Fibroblast of skin of abdomen (primary cell): ENCODE results near the gene EVX1. TPM values are rescaled to one million over a fixed set of nuclear protein-coding genes. Genes with fewer than 3 reads are reported as not detected.

Experiments
- DNase-seq: peaks from one replicate; pipeline ENCODE4 v3.0.0-alpha.2; 2013
- polyA plus RNA-seq, 2 experiments: library from polyadenylated mRNA; unstranded; fragments of 120-200 nt; gene quantifications; one replicate each; pipeline ENCODE4 v1.2.1, GENCODE V29; 2013; ENCODE audit not compliant: insufficient read length in 2 of 2

Gene EVX1
- not detected for polyA plus RNA-seq (2013, experiment 1 of 2; ENCODE audit: insufficient read length)
- polyA plus RNA-seq (2013, experiment 2 of 2; ENCODE audit: insufficient read length) = not detected

DNA sequence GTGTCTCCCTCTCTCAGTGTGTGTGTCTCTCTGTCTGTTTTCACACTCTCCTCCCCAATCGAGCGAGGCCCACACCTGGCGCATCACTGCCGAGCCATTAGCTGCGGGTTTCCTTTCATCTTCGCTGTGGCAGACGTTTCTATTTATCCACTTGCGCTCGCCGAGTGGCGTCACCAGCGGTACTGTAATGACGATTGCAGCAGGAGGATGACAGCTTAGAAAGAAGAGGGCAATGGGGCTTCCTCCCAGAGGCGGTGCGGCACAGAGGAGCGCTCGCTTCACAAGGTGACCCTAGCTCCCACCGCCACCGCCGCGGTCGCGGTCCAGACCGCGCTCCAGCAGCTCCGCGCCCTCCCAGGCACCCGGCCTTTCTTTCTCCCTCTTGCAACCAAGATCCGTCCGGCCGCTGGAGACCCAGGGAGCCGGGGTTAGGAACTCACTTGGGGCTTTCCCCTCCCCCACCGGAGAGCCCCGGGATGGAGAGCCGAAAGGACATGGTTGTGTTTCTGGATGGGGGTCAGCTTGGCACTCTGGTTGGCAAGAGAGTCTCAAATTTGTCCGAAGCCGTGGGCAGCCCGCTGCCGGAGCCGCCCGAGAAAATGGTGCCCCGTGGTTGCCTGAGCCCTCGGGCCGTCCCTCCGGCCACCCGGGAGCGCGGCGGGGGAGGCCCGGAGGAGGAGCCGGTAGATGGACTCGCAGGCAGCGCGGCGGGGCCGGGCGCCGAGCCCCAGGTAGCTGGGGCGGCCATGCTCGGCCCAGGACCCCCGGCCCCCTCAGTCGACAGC lies at the start of gene EVX1:
Gene EVX1 (plus strand): TSS at position 248 of the 785 bp plus-strand sequence. CDS start 229 bp downstream, at position 477.
- DNase-seq = no peak

GRCh38 chr7:27193335-27194001 lies 49.1 kb upstream of the EVX1 start:
- no peak for DNase-seq

DNA sequence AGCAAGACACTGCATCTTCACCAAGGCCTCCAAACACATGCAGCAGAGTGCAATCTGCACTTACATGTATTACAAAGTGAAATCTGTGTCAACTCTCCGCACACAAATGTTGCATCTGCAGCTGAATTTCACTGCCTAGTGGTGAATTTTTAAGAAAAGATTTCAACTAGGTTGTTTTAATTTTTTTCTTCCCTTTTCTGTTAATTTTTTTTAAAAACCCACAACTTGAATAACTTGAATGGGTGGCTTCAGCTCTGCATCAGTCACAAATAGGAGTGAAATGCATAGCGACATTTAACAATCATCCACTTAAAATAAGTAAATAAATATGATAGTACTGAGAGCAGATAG lies 48.6 kb upstream of the EVX1 start:
- DNase-seq = no peak

DNA sequence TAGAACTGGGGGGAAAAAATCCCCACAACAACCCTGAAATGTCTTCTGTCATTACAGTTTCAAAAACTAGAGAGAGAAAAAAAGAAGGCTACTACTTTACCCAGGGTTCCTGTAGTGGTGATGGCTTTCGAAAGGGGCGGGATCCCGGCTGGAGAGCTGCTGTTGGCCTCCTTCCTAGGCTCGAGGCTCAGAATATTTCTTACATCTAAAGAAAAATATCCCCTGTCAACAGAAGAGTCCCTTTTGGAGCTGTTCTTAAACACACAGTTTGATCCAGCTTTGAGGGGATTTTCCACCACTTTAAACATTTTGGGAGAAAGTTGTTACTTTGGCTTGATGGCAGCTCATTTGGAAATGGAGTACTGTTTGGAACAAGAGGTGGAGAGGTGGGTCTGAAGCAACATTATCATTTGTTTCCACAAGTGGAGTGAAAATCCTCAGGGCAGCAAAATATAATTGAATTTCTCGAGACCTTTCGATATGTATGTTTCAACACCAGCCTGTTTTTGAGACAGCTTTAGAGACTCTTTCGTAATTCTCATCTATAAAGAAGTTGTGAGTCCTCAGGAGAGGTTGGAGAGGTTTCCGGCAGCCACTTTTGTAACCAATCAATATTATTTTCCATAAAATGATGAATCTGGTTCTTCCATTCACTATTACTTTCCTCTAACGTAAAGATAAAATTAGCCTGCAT lies 47.8 kb upstream of the EVX1 start:
- no peak for DNase-seq

- peak; percentile 50 for DNase-seq
Observed at GRCh38 chr7:27196287-27196767, 46.3 kb upstream of the EVX1 start.

- DNase-seq = no peak
Observed at GRCh38 chr7:27197137-27198042, 45.2 kb upstream of the EVX1 start.

DNA sequence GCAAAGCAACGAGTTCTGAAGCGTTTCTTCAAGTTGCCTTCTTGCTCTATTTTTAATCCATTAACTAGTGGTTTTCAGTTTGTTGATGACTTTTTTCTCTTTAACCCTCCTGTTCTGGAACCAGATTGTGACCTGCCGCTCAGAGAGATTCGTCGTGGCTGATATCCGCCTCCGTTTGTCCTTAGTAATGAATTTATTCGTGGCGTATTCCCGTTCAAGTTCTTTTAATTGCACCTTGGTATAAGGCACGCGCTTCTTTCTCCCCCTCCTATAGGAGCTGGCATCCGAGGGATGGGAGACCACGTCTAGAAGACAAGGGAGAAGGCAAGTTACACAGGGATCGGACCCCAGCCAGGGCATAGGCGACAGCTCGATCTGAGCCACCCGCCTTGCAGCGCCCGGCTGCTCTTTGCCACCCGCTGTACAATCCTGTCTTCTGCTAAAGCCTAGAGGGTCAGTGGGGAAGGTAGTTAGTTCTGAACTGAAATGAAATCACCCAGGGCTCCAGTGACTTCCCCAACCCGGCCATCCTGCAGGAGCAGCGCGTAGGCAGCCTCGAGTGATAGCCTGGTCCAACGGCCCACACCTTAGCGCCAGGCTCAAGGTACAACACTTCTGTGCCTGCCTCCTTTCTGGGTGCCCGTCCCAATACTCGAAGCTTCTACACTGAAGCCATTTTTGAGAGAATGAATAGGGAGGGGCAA lies 44.3 kb upstream of the EVX1 start:
- no peak for DNase-seq

DNA sequence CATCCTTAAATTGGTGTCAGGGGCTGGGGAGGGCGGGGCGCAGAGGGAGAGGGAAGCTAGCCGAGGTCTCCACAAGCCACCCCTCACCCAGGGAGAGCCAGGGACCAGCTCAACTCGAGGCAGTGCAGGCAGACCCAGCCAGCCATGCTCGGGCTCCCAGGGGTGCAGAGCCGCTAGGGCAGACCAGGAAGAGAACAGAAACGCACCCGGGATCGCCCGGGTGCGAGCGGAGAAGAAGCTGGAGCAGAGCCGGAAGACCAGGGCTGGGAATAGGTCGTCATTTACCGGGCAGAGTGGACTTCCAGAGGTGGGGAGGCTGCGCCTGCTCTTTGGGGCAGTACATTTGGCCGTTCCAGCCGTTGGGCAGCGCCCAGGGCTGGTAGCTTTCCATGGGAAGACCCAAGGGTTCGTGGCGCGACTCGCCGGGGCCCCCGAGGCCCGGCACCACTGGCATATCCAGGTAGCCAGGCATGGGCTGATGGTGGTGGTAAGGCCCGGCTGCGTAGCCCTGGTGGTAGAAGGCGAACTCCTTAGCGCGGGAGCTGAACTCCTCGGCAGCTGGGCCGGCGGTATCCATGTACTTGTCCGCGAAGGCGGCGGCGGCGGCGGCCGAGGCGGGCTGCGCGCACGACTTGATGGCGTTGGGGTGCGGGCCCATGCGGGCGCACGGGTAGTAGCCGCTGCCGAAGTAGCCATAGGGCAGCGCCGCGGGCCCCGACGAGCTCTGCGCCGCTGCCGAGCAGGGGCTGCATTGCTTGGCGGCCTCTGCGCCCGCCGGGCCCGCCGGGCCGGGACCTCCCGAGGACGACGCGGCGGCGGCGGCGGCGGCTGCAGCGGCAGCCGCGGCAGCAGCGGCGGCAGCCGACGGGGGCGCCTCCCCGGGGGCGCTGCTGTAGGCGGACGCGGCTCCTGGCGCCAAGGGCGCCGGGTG lies 43.5 kb upstream of the EVX1 start:
- DNase-seq = no peak

DNA sequence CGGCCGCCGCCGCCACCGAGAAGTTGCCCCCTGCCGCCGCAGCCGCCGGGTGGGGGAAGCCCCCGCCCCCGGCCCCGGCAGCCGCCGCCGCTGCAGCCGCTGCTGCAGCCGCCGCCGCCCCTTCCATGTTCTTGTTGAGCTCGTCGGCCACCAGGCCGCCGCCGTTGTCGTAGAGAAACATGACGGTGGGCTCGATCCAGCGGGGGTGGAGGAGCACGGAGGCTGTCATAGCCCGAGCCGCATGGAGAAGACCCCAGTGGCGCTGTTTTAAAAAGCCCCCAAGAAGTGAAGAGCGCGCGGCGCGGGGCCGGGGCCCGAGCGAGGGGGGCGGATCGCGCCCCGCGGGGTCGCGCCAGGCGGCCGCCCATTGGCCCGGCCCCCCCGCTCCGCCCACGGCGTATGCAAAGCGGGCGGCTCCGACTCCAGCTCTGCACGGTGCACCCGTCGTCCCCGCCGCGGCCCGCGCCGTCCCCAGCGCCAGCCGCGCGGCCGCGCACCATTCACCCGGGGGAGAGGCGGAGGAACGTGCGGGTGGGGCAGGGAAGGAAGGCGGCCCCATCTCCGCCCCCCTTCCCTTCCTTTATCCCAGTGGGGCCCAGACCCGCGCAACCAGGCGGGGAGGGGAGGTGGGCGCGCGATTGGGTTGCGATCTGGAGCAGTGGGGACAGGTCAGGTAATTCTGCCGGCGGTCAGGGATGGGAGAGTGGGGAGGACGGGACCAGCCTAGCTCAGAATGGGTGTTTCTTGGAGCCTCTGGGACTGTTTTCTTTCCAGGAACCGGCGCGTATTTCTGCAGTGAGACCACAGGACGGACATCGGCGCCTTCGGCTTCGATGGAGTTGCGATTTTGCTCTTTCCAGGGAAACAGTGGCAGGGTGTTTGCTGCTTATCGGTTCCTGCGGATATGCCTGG lies 42.5 kb upstream of the EVX1 start, which contains the start of gene HOXA13:
Gene HOXA13 (minus strand): TSS at position 243 of the 912 bp plus-strand sequence. CDS start 14 bp downstream, at position 229.
- no peak for DNase-seq

GRCh38 chr7:27200761-27201579 lies 41.6 kb upstream of the EVX1 start:
- DNase-seq = no peak

DNA sequence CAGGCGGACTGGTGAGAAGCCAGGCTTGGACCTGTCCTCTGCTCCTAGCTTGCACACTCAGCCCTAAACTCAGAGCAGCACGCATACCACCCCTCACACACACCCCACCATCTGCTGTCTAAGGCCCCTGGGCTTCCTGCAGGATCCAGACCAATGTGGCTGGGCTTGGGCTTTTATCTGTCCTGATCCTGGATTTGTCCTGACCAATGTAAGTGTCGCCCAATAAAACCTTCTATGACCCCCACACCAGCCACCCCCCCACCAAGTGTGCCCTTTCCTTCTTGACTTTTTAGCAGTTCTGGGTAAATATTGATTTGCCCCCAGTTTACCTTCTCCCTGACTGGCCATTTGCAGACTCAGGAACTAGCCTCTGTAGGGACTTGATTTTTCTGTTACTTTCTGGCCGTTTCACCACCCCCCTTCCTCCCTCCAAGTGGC lies 41.0 kb upstream of the EVX1 start:
- DNase-seq = no peak

DNA sequence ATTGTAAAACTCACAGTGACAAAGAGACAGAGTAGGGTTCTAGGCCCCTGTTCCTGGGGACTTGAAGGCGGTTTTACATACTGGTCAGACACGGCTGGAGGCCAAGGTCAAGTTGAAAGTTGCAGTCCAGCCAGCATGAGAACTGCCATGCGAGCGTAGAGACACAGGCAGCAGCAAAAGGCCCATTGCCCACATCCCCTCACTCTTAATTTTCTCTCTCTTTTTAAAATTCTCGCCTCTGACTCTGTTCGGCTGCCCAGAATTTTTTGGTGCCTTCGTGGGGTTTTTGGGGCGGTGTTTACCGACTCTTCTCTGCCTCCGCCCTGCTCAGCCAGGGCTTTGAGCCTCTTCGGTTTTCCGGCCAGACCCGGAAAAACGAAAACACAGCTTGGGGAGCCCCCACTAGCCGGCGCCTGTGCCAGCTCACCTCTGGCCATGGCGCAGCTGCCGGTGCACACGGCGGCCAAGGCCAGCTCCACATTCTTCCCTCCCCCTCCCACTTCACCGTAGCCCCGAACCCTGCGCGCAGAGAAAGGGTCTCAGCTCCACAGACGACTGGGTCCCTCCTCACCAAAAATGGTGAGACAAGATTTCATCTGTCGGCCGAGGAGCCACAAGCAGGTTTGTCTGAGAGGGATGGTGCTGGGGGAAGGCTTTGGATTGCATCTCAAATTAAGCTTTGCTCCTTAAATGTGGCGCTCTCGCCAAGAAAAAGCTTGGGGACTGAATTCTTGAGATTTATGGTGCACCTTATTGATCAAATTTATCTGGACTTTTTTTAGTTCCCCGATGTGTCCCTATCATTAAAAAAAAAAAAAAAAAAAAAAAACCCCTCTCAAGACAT lies 40.4 kb upstream of the EVX1 start:
- no peak for DNase-seq

DNA sequence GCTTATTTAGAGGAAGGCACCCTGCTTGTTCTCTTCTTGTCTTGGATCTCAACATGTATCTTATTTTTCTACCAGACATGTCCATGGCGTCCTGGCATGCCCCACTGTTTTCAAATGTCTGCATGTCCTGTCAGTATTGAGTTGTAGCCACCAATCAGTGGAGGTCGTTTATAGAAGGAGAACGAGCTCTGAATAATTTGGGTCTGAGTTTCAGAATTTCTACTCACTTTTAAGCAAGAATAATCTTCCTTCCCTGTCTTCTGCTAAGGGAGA lies 39.8 kb upstream of the EVX1 start:
- DNase-seq = no peak

DNA sequence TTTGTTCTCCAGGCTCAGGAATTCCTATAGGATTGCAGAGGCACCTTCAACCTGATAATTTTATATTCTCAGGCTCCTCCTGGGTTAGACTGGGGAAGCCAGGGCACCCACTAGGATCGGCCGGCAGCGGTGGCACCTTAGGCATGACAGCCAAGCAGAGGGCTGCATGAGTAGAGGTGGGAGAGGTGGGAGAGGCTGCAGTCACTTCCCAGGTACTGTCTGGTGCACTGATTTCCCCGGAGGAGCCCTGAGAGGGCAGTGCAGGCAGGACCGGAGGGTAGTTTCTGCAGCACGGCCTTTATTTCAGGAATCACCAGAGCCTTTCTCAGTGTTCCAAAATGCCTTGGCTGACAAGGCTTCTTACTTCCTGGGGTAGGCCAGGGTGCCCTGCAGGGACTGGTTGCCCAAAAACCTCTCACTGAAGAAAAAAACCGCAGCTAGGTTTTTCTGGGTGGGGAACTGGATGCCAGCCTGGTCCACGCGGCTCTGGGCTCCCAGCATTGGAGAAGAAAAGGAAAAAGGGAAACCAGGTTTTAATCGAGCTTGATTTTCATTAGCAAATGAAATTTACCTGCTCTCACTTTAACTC lies 39.1 kb upstream of the EVX1 start:
- DNase-seq = no peak

DNA sequence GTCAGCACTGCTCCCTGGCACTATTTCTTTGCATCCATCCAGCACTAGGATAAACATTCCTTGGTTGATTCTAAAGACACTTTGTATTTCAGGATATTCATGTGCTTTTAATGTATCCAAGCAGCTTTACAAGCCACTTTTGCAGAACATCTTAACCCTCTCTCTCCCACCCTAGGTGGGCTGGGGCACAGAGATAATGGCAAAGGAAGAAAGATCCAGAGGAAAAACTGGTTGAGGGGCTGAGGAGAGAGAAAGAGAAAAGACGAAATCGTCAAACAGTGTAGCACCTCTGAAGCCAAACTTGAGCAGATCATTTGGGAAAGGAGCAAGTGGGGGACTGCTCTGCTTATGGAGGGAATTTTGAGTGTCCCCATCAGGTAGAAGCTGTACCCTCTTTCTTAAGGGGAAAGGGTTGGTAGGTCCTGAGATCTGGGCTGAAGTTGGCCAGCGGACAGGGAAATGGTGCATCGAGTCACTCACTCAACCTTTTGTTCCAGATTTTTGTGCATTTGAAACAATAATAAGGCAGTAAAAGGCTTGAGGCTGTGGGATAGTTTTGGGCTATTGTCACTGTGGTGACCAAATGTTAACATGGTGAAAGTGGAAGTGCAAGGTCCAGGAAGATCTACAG lies 38.5 kb upstream of the EVX1 start:
- DNase-seq = no peak

- no peak for DNase-seq
Observed at GRCh38 chr7:27204851-27205322, 37.7 kb upstream of the EVX1 start.
